GM13977 (cell line): ENCODE measurements around the gene UBTD2.

Experiments used
- DNase-seq: peaks from one replicate; pipeline ENCODE4 v3.0.0; 2012; ENCODE audit warnings: low spot score
- CTCF ChIP-seq: IDR thresholded peaks from 2 replicates; pipeline ENCODE4 v1.5.1; 2012; ENCODE audit warnings: mild to moderate bottlenecking, control low read depth; ENCODE audit not compliant: insufficient read depth; ENCODE audit errors: extremely low read depth, missing control alignments
- in situ Hi-C: fragments of 300-500 bp; cut with MboI; formaldehyde crosslinking; loops from one replicate; pipeline ENCODE4 v1.12.0; 2022; ENCODE audit warnings: low sequenced_read_pairs, low pct_unique_long_range_greater_than_20kb, mixed read lengths, inconsistent platforms; ENCODE audit not compliant: unreplicated experiment

The UBTD2 gene

GRCh38 chr5:172252501-172252900, 31.1 kb downstream of the UBTD2 start:
- in situ Hi-C loops: no loop called here

DNA sequence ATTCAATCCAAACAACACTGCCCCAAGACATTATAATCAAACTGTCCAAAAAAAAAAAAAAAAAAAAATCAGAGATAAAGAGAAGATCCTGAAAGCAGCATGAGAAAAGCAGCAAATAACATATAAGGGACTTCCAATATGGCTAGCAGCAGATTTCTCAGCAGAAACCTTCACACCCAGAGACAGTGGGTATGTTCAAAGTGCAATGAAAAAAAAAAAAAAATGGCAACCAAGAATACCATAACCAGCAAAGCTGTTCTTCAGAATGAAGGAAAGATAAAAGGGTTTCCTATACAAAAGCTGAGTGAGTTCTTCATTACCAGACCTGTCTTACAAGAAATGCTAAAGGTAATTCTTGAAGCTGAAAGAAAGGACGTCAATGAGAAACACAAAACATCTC, 32.1 kb downstream of the UBTD2 start:
- no peak for TF ChIP-seq CTCF
- DNase-seq: no peak
- in situ Hi-C loops: no loop called here

More at GRCh38 chr5:172252501-172252900, 31.1 kb downstream of the UBTD2 start:
- no peak for DNase-seq
- no peak for TF ChIP-seq CTCF

DNA sequence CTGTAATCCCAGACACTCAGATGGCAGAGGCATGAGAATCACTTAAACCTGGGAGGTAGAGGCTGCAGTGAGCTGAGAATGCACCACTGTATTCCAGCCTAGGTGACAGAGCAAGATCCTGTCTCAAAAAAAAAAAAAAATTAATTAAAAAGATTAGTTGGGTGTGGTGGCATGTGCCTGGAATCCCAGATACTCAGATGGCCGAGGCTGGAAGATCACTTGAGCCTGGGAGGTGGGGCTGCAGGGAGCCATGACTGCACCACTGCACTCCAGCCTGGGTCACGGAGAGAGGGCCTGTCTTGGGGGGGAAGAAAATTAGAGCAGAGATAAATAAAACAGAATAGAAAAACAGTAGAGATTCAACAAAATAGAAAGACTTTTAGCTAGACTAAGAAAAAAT, 34.9 kb downstream of the UBTD2 start:
- in situ Hi-C loops: no loop called here
- no peak for TF ChIP-seq CTCF
- DNase-seq: no peak

DNA sequence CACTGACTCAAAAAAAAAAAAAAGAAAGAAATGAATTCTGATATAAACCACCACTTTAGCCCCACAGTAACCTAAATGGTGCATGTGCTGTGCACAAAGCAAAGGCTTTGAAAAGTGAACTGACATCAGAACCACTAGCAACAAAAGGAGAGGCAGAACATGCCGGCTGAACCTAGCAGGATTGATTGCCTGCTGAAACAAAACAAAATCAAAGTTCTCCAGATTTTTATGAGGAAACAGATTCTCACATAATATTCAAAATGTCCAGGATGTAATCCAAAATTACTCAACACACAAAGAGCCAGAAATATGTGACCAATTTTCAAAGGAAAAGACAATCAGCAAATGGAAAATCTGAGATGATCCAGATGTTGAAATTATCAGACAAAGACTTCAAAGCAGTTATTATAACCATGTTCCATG, 37.9 kb downstream of the UBTD2 start:
- in situ Hi-C loops: no loop called here
- no peak for TF ChIP-seq CTCF
- DNase-seq: no peak

- TF ChIP-seq CTCF: no peak
- in situ Hi-C loops: no loop called here
- DNase-seq: no peak
Observed at GRCh38 chr5:172245046-172245445, 38.5 kb downstream of the UBTD2 start.

DNA sequence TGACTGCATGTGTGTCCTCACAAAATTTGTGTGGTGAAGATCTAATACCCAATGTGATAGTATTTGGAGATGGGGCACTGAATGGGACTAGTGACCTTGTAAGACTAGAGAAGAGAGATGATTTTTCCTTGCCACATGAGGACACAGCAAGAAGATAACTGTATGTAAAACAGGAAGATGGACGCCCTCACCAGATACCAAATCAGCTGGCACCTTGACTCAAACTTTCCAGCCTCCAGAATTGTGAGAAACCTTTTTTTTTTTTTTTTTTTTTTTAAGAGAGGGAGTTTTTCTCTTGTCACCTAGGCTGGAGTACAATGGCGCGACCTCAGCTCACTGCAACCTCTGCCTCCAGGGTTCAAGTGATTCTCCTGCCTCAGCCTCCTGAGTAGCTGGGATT, 40.3 kb downstream of the UBTD2 start:
- DNase-seq: no peak
- in situ Hi-C loops: no loop called here
- TF ChIP-seq CTCF: no peak

DNA sequence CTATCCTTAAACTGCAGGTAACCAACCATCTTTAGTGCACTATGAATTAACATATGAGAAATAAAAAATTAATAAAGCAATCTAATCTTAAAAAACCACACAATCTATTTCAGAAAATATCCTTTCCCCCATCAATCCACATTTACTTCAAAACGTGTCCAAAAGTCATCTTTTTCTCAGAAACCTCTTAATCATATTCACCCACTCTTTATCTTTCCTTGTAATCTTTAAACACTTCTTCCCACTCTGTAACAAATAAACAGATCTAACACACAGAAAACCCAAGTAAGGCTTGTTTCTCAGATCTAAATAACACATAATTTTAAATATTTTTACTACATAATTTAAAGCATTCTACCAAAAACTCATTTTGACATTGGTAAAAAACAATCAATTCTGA, 45.2 kb downstream of the UBTD2 start:
- DNase-seq: no peak
- TF ChIP-seq CTCF: no peak
- in situ Hi-C loops: no loop called here
